HUDEP-2 (cell line): ENCODE results near the gene LRRC56.
A peak's percentile ranks its signal among the peaks of the same experiment; 100 is the strongest.

ENCODE experiments used
- DNase-seq, 76 experiments: peaks; one replicate each; lab custom pipeline; 2025; ENCODE audit not compliant: unreplicated experiment in 76 of 76; lab: John Stamatoyannopoulos, UW

The LRRC56 gene

DNA sequence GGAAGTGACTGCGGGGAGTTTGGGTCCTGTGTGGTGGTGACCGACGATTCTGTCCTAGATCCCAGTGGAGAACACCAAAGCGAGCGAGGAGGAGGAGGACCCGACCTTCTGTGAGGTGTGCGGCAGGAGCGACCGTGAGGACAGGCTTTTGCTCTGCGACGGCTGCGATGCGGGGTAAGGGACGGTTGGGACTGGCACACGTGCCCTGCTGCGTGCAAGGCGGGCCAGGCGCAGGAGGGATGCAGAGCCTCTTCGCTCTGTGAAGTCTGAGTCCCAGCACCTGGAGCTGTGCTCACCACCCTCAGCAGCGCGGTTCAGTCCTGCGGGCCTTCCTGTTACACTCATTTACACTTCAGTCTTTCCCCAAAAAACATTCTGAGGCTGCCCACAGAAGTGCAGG is 55.2 kb downstream of the LRRC56 start:
- DNase-seq: no peak

DNA sequence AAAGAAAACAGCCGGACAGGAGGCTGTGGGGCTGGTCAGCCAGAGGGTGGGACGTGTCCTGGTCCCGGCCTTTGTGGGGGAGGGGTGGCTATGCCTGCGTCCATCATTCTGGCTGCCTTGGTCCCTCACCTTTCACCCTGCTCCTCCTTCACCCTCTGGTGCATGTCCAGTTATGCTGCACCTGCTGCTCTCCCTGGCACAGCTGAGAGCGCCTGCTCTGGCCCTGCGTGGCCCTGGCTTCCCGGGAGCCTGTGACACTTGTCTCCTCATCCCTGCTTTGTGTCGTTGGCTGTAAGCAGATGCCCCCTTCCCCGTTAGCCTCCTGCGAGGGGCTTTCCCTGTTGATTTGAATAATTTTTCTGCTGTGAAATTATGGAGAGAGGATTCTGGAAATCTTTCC is 55.6 kb downstream of the LRRC56 start:
- no peak for DNase-seq

DNA sequence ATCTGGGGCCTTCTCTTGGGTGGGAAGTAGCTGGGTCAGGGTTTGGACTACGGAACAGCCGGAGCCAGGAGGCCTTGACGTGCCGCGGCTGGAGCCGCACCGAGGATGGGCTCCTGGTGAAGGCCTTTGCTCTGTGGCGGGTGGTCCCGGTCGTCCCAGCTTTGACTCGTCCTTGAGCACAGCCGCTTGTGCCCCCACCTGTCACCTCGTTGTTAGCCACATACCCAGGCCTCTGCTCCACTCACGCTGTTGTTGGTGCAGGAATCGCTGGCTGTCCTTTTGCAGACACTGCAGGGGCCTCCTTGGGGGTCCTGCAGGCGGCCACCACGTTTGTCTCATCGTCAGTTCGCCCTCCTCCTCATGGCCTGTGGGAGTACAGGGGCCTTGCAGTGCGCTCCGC is 56.0 kb downstream of the LRRC56 start:
- DNase-seq: no peak

DNA sequence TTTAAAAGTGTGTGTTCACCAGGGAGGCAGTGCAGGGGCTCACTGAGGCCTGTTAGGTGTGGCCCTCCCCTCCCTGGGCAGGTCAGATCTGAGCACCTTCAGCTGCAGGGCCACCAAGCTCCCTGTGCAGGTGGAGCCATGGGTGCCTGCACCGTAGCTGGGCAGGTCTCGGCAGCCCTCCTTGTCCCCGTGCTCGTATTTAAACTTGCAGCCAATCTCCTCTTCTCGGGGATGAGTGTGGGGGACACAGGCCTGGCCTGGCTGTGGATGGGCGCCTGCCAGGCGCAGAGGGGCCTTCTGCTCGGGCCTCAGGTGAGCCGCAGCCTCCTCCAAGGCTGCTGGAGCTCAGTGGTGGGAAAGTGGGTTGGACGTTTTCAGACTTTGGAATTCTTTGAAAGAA is 58.1 kb downstream of the LRRC56 start:
- no peak for DNase-seq

DNA sequence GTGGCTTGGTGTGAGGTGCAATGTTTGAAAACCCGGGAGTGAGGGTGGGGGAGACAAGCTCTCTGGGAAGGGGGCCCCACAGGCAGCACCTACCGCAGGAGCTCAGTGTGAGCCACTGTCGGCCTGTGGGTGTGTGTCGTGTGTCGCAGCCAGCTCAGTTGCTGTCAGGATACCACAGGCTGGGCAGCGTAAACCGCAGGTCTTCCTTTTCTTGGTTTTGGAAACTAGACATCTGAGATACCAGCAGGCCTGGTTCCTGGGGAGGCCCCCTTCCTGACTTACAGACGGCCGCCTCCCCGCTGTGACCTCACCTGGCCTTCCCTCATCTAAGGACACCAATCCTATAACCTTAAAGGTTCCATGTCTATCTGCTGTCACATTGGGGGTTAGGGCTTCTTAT is 59.0 kb downstream of the LRRC56 start:
- DNase-seq: no peak

DNA sequence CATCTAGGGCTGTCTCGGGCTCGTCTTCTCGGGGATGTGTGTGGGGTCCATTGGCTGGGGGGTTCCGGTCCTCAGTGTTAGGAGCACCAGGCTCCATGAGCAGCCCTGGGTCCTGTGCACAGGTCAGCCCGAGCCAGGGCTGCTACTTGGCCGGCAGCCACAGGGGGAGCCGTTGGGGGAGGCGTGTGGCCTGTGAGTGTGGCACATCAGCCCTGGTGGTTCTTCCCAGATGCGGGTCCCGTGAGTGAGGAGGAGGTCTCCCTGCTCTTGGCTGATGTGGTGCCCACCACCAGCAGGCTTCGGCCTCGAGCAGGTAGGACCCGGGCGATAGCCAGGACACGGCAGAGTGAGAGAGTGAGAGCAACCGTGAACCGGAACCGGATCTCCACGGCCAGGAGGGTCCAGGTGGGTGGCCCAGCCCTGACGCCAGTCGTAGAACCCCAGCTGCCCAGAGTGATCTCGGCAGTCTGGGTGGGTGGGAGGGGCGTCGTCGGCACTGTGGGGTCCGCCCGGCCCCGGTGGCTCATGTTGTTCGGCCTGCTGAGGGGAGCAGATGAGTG is 59.9 kb downstream of the LRRC56 start:
- peak in 1 of 76 experiments; percentile 7 for DNase-seq

DNA sequence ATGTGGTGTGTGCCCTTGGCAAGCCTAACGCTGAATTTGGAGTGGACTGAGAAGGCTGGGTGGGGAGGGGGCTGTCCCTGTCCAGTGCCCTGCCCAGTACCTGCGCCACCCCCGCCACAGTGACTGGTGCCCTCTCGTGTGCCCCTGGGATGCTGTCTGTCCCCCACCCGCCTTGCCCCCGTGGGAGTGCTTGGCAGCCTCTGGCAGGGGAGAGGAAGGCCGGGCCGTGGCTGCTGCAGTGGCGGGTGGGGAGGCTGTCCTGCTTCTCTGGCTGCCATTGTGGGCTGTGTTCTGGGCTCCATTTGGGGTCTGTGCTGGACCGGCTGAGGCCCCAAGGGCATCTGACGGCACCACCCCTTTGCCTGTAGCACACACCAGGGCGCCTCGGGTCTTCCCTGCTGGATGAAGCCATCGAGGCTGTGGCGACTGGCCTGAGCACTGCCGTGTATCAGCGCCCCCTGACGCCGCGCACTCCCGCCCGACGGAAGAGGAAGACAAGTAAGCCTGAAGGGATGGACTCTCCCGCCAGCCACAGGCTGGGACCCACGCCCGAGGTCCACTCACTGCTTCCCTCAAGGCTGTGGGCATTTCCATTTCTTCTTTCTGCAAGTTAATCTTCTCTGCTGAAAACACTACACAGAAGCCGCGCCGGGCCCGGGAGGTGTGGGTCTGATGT is 60.8 kb downstream of the LRRC56 start:
- DNase-seq: no peak

DNA sequence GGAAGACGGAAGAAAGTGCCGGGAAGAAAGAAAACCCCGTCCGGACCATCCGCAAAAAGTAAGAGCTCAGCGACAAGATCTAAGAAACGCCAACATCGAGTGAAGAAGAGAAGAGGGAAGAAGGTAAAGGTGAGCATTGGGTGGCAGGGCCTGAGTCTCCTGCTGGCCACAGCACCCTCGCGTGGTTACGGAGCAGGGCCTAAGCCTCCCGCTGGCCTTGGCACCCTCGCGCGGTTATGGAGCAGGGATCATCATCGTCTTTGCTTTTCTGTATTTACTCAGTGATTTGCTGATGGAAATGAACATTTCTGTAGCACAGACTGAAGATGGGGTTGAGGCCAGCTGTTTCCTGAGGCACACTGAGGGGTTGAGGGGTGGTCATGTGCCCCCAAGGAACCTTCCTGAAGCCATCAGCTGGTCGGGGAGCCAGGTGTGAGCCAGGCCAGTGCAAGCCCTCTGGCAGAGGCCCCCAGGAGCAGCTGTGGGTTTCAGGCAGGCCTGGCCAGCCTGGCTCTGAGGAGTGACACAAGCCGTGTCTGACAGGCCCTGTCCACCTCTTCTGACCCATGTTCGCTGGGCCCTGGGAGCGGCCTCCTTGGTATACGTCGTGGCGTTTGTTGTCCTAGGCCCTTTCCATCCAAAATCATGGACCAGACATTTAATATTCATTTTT is 64.4 kb downstream of the LRRC56 start:
- DNase-seq: no peak

DNA sequence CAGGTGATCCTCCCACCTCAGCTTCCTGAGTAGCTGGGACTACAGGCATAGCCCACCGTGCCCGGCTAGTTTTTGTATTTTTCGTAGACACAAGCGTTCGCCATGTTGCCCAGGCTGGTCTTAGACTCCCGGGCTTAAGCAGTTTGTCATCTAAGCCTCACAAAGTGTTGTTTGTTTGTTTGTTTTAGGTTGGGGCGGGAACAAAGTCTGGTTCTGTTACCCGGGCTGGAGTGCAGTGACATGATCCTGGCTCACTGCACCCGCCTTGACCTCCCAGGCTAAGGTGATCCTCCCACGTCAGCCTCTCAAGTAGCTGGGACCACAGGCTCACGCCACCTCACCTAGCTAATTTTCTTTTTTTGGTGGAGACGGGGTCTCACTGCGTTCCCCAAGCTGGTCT is 65.8 kb downstream of the LRRC56 start:
- DNase-seq: no peak
